SH-SY5Y (cell line): Measurements from ENCODE around the gene PGP.

Experiments used
- GATA2 ChIP-seq: IDR thresholded peaks from 2 replicates; pipeline ENCODE4 v1.6.1; 2011; ENCODE audit warnings: mild to moderate bottlenecking, low read depth, low read length
- GATA3 ChIP-seq: IDR thresholded peaks from 2 replicates; pipeline ENCODE4 v1.6.1; 2011; ENCODE audit warnings: low read depth, mild to moderate bottlenecking, low read length, moderate library complexity

- TF ChIP-seq GATA2 (no peak), GATA3 (no peak)
These were observed 23.3 kb downstream of the PGP start for GRCh38 chr16:2191446-2191706.
